HCT116 (cell line): Measurements from ENCODE around the gene KAZN. TPM values are rescaled to one million over a fixed set of nuclear protein-coding genes. Genes with fewer than 3 reads are reported as not detected.

Experiments
- ATAC-seq: fragments of 200-7000 bp; cut with Tn5 transposase; 2 replicates; pipeline ENCODE4 v1.9.1; 2020; ENCODE audit warnings: mild to moderate bottlenecking, moderate library complexity
- BruUV-seq: library from RNA; stranded (reverse); fragments of 400-500 nt; replicated peaks from 2 replicates; lab custom pipeline; 2021; lab: Mats Ljungman, UMichigan
- CTCF ChIA-PET: fragments of 300-600 bp; sonication (Branson Sonifier 250); formaldehyde crosslinking; loops from one replicate; lab custom pipeline; 2021; ENCODE audit warnings: antibody characterized with exemption; lab: Charles Lee
- POLR2A ChIA-PET: fragments of 300-600, 350-600 bp; sonication (Branson Sonifier 250); formaldehyde crosslinking; loops from one replicate; lab custom pipeline; 2021; ENCODE audit warnings: antibody characterized with exemption; lab: Charles Lee
- RAD21 ChIA-PET, 2 experiments: fragments of 300-600 bp; sonication (Branson Sonifier 250); formaldehyde crosslinking; loops; one replicate each; lab custom pipeline; 2023; ENCODE audit warnings: low total read pairs in 2 of 2; ENCODE audit not compliant: uncharacterized antibody in 2 of 2, unreplicated experiment in 2 of 2, low non-redundant PET in 1 of 2; lab: Charles Lee
- DNase-seq: peaks from one replicate; pipeline ENCODE4 v3.0.0-alpha.2; 2010; ENCODE audit warnings: low read depth, low spot score
- H2AFZ ChIP-seq: fragments of 200-600 bp; shearing (Covaris generic), sonication (generic); 2 replicates; pipeline ENCODE4 v1.6.1; 2017; ENCODE audit warnings: low read depth, mixed run types, mixed read lengths, antibody characterized with exemption, low read length; ENCODE audit not compliant: poor library complexity, severe bottlenecking
- H3K27ac ChIP-seq: 2 replicates; pipeline ENCODE4 v1.5.1; 2012; ENCODE audit warnings: low read depth, low read length
- H3K27me3 ChIP-seq: fragments of 200-600 bp; sonication (generic); 2 replicates; pipeline ENCODE4 v1.6.1; 2016; ENCODE audit warnings: mixed run types, low read length, mixed read lengths; ENCODE audit not compliant: insufficient read depth
- H3K36me3 ChIP-seq, 2 experiments: fragments of 200-500 bp in 1 of 2; fragments of 200-600 bp in 1 of 2; sonication (Bioruptor generic) in 1 of 2; sonication (generic) in 1 of 2; 2 replicates each; pipeline versions ENCODE4 v1.5.1 to v1.6.1; 2014 to 2016; ENCODE audit warnings: low read length in 2 of 2, inconsistent platforms in 1 of 2, mixed read lengths in 1 of 2, mixed run types in 1 of 2; ENCODE audit not compliant: insufficient read depth in 2 of 2, control insufficient read depth in 1 of 2
- H3K4me1 ChIP-seq, 2 experiments: fragments of 200-600 bp in 1 of 2; sonication (generic) in 1 of 2; 2 replicates each; pipeline versions ENCODE4 v1.5.1 to v1.6.1; 2012 to 2017; ENCODE audit warnings: low read length in 2 of 2, inconsistent platforms in 1 of 2, mild to moderate bottlenecking in 1 of 2, mixed read lengths in 1 of 2, mixed run types in 1 of 2, moderate library complexity in 1 of 2; ENCODE audit not compliant: insufficient read depth in 2 of 2, control insufficient read depth in 1 of 2
- H3K4me2 ChIP-seq: fragments of 200-600 bp; sonication (generic); 2 replicates; pipeline ENCODE4 v1.6.1; 2017; ENCODE audit warnings: mixed run types, low read length, mixed read lengths
- H3K4me3 ChIP-seq, 2 experiments: fragments of 200-600 bp in 1 of 2; sonication (generic) in 1 of 2; replicated peaks in 1 of 2; 2 replicates each; pipeline ENCODE4 v1.5.1; 2011 to 2016; ENCODE audit warnings: low read length in 2 of 2, control low read depth in 1 of 2, low read depth in 1 of 2, mild to moderate bottlenecking in 1 of 2, mixed read lengths in 1 of 2, mixed run types in 1 of 2
- H3K79me2 ChIP-seq: fragments of 200-600 bp; sonication (generic); 2 replicates; pipeline ENCODE4 v1.6.1; 2017; ENCODE audit warnings: mild to moderate bottlenecking, mixed run types, low read length, moderate library complexity, mixed read lengths; ENCODE audit not compliant: insufficient read depth
- H3K9ac ChIP-seq: fragments of 200-600 bp; sonication (generic); 2 replicates; pipeline ENCODE4 v1.6.1; 2016; ENCODE audit warnings: low read length, mixed read lengths
- H3K9me2 ChIP-seq: fragments of 200-600 bp; sonication (generic), shearing (Covaris generic); 2 replicates; pipeline ENCODE4 v1.6.1; 2017; ENCODE audit warnings: mixed run types, mild to moderate bottlenecking, moderate library complexity; ENCODE audit not compliant: insufficient read depth
- H3K9me3 ChIP-seq, 2 experiments: fragments of 200-500 bp in 1 of 2; fragments of 200-600 bp in 1 of 2; sonication (Bioruptor generic) in 1 of 2; sonication (generic) in 1 of 2; 2 replicates each; pipeline ENCODE4 v1.6.1; 2014 to 2017; ENCODE audit warnings: low read length in 2 of 2, mixed read lengths in 2 of 2, inconsistent platforms in 1 of 2, low read depth in 1 of 2, mild to moderate bottlenecking in 1 of 2, mixed run types in 1 of 2, moderate library complexity in 1 of 2; ENCODE audit not compliant: control insufficient read depth in 1 of 2, insufficient read depth in 1 of 2
- H4K20me1 ChIP-seq: fragments of 200-600 bp; sonication (generic), shearing (Covaris generic); 2 replicates; pipeline ENCODE4 v1.6.1; 2017; ENCODE audit warnings: mixed run types, mild to moderate bottlenecking, moderate library complexity; ENCODE audit not compliant: insufficient read depth
- ATF3 ChIP-seq: IDR thresholded peaks from 2 replicates; pipeline ENCODE4 v1.6.1; 2012
- CBX3 ChIP-seq: IDR thresholded peaks from 2 replicates; pipeline ENCODE4 v1.6.1; 2012; ENCODE audit warnings: low read depth
- CEBPB ChIP-seq: IDR thresholded peaks from 2 replicates; pipeline ENCODE4 v1.6.1; 2012; ENCODE audit warnings: low read depth
- CTCF ChIP-seq, 3 experiments: fragments of 200-600 bp in 1 of 3; sonication (generic) in 1 of 3; IDR thresholded peaks in 2 of 3; conservative IDR thresholded peaks in 1 of 3; 2 replicates each; pipeline ENCODE4 v1.5.1; 2012 to 2017; ENCODE audit warnings: low read depth in 2 of 3, low read length in 2 of 3, antibody characterized with exemption in 1 of 3, borderline replicate concordance in 1 of 3, control low read depth in 1 of 3, mild to moderate bottlenecking in 1 of 3, mixed read lengths in 1 of 3, mixed run types in 1 of 3, moderate library complexity in 1 of 3; ENCODE audit not compliant: insufficient read depth in 1 of 3
- ELF1 ChIP-seq: IDR thresholded peaks from 2 replicates; pipeline ENCODE4 v1.6.1; 2012; ENCODE audit warnings: low read depth, borderline replicate concordance
- EZH2 ChIP-seq: fragments of 200-600 bp; sonication (generic); IDR thresholded peaks from 2 replicates; pipeline ENCODE4 v1.6.1; 2017; ENCODE audit warnings: antibody characterized with exemption, mixed run types
- FOSL1 ChIP-seq: IDR thresholded peaks from 2 replicates; pipeline ENCODE4 v1.6.1; 2012; ENCODE audit warnings: low read depth
- JUND ChIP-seq: IDR thresholded peaks from 2 replicates; pipeline ENCODE4 v1.6.1; 2012
- MAX ChIP-seq: IDR thresholded peaks from 2 replicates; pipeline ENCODE4 v1.6.1; 2012
- RAD21 ChIP-seq: IDR thresholded peaks from 2 replicates; pipeline ENCODE4 v1.6.1; 2012; ENCODE audit warnings: low read depth, mild to moderate bottlenecking
- SP1 ChIP-seq: IDR thresholded peaks from 2 replicates; pipeline ENCODE4 v1.6.1; 2012; ENCODE audit warnings: low read depth
- TCF7L2 ChIP-seq: IDR thresholded peaks from 2 replicates; pipeline ENCODE4 v1.7.0; 2011; ENCODE audit warnings: borderline replicate concordance, inconsistent platforms; ENCODE audit not compliant: insufficient read depth, insufficient read length; ENCODE audit errors: extremely low read depth
- ZFX ChIP-seq: fragments of 450-650 bp; IDR thresholded peaks from 2 replicates; pipeline ENCODE4 v1.6.1; 2017
- ZNF274 ChIP-seq: fragments of 200-500 bp; sonication (Bioruptor generic); IDR thresholded peaks from 2 replicates; pipeline ENCODE4 v1.6.1; 2014; ENCODE audit warnings: mild to moderate bottlenecking, low read depth, low read length, inconsistent platforms
- intact Hi-C: fragments of 100-400 bp; cut with micrococcal nuclease; formaldehyde crosslinking; loops from 2 replicates; pipeline ENCODE4 v1.10.0; 2022
- total RNA-seq: library from RNA; stranded (reverse); gene quantifications from one replicate; pipeline ENCODE4 v1.2.1, GENCODE V29; 2021; ENCODE audit not compliant: unreplicated experiment

Gene KAZN
- total RNA-seq, 1 experiment from 2014 or later = 13.4 TPM

- no peak overlapping the region for H3K4me3 ChIP-seq
- ChIA-PET POLR2A (no interaction called here), CTCF (no interaction called here), RAD21 (no interaction called here)
- H3K27me3 ChIP-seq = no peaks in the 10 kb centered on the region
- H3K27ac ChIP-seq = no peak overlapping the region
- no peak overlapping the region for H2AFZ ChIP-seq
- no TSS peak for BruUV-seq
- no peak overlapping the region for H3K4me2 ChIP-seq
- no peaks in the 10 kb centered on the region for H4K20me1 ChIP-seq
- no peaks in the 10 kb centered on the region for H3K79me2 ChIP-seq
- intact Hi-C loops = loop anchor here (10.0 kb wide), 1 partner anchor 331 kb away; no protein-coding TSS in a partner anchor
- H3K9ac ChIP-seq = no peak overlapping the region
- H3K36me3 ChIP-seq = no peaks in the 10 kb centered on the region
- no peak for DNase-seq
- no peaks in the 10 kb centered on the region for H3K9me3 ChIP-seq
- TF ChIP-seq ATF3 (no peak), EZH2 (no peak), TCF7L2 (no peak), ZNF274 (no peak), ZFX (no peak)
- no peaks in the 10 kb centered on the region for H3K4me1 ChIP-seq
- no peak for ATAC-seq
- H3K9me2 ChIP-seq = no peaks in the 10 kb centered on the region
Observed at GRCh38 chr1:14774225-14774624, 175.7 kb downstream of the KAZN start.

GRCh38 chr1:14774988-14775387 is 176.5 kb downstream of the KAZN start:
- CTCF ChIA-PET = no interaction called here
- BruUV-seq = no TSS peak
- intact Hi-C loops = loop anchor here (10.0 kb wide), 1 partner anchor 330 kb away; no protein-coding TSS in a partner anchor
- Histone ChIP-seq H3K27me3 (no peaks in the 10 kb centered on the region), H3K4me2 (no peak overlapping the region), H3K9me3 (no peaks in the 10 kb centered on the region), H3K9me2 (no peaks in the 10 kb centered on the region), H3K9ac (no peak overlapping the region), H2AFZ (no peak overlapping the region), H3K27ac (no peak overlapping the region), H3K36me3 (no peaks in the 10 kb centered on the region), H3K4me1 (no peaks in the 10 kb centered on the region), H3K79me2 (no peaks in the 10 kb centered on the region), H4K20me1 (no peaks in the 10 kb centered on the region), H3K4me3 (no peak overlapping the region)
- RAD21 ChIA-PET = no interaction called here
- DNase-seq (no peak), ATAC-seq (no peak)
- POLR2A ChIA-PET = no interaction called here
- TF ChIP-seq CTCF (IDR thresholded peaks at IDR 0.05 in 2 of 3, conservative IDR thresholded peaks at IDR 0.05 in 1 of 3; ENCODE audit: borderline replicate concordance in 1 of 3, insufficient read depth in 1 of 3, low read depth in 2 of 3, low read length in 2 of 3) (no peak), MAX (no peak), EZH2 (no peak), ZFX (no peak), TCF7L2 (no peak), ATF3 (no peak), SP1 (no peak), RAD21 (no peak), ELF1 (no peak), CEBPB (no peak), JUND (no peak), FOSL1 (no peak), CBX3 (no peak), ZNF274 (no peak)
